HG02943 (cell line): ENCODE data around the gene SYNDIG1.

Experiments used
- ATAC-seq: cut with Tn5 transposase; IDR thresholded peaks from one replicate; pipeline ENCODE4 v1.9.1; 2021; ENCODE audit warnings: mild to moderate bottlenecking, low read depth, moderate library complexity; ENCODE audit not compliant: unreplicated experiment

Gene SYNDIG1

GRCh38 chr20:24445510-24446170, 23.8 kb upstream of the SYNDIG1 start:
- ATAC-seq: no peak

- ATAC-seq: no peak
These were observed 22.6 kb upstream of the SYNDIG1 start for GRCh38 chr20:24446811-24447210.

DNA sequence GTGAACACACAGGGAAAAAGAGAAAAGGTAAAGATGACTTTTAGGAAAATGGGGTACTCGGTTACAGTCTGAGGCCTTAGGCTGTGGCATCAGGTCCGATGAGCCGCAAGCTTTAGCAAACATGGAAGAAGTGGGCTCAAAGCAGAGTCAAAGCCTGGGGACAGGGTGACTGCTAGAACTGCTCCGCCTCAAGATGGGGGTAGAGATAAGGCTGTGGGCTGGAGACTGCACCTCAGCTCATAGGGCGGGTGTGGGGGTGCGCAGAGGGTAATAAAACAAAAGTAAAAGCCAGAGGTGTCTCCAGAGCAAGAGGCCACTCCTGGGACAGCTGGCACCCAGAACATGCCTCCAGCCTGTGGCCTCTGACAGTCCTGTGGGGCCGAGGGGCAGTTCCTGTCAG, 21.3 kb upstream of the SYNDIG1 start:
- no peak for ATAC-seq

DNA sequence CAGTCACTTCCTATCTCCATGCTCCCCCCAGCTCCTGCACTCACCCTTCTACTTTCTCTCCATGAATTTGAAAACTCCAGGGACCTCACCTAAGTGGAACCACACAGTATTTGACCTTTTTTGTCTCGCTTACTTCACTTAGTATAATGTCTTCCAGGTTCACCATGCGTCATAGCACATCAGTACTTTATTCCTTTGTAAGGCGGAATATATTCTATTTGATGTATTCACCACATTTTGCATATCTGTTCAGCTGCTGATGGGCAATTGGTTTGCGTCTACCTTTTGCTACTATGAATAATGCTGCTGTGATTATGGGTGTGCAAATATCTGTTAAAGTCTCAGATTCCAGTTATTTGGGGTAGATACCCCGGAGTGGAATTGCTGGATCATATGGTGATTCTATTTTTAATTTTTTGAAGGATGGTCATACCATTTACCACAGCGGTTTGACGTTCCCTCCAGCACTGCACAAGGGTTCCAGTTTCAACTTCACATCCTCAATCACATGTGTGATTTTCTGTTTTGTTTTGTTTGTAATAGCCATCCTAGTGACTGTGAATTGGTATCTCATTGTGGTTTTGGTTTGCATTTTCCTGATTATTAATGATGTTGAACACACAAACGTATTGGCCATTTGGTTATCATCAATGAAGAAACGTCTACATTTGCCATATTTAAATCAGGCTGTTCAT, 20.3 kb upstream of the SYNDIG1 start:
- ATAC-seq: no peak

DNA sequence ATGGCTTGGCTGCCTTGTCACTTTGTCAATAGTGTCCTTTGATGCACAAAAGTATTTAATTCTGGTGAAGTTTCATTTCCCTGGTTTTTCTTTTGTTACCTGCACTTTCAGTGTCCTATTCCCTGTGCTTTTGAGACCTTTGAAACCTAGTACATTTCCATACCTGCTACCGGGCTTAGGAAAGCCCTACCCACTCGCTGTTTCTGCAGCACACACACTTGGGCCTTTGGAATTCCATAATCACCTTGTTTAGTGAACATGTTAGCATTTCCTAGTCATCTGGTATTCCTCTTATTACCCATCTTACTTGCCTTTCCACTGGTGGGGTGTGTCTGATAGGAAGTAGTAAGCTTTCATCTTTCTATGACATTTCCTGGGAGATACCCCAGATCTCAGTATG, 19.3 kb upstream of the SYNDIG1 start:
- no peak for ATAC-seq

DNA sequence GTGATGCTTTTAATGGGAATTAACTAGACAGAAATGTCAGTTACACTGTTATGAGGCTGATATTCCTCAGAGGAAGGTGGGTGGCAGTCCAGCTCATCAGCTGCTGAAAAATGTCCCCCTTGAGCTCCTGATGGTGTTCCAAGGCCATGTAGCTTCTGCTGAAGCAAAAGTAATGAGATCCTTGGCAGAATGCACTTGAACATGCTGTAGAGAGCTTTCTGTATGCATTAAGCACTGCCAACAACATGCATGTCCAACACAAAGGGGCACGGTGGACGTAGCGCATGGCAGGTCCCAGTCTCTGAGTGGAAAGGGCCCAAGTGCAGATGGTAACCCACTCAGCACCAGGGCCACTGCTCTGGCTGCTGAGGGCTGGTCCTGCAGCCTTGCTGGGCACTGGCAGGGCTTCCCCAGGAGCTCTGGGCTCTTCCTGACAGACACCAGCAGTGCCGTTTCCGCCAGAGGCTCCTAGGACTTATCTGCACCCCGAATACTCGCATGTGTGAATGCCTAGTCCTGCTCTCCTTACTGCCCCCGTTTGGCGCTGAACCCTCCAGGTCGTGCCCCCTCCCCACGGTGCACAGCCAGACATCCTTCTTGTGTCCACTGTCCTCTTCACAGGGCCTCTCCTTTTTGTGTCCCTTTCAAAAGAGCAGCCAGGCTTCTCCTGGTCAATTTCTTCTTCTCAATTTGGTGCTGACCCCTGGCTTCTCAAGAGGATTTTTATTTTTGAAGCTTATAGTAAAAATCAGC, 18.6 kb upstream of the SYNDIG1 start:
- ATAC-seq: no peak

DNA sequence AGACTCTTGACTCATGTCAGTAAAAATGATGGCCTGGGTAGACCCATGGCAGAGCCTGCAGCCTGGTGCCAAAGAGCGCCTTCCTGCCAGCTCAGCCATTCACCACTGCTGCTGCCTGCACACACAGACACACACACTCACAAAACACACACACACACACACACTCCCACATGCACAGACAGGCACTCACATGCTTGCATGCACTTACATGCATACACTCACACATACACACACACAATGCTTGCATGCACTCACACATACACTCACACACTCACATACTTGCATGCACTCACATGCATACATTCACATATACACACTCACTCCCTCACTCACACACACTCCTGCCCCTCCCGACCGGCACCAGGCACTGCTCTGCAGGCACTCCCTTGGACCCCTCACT, 18.0 kb upstream of the SYNDIG1 start:
- ATAC-seq: no peak

GRCh38 chr20:24452016-24452415, 17.4 kb upstream of the SYNDIG1 start:
- no peak for ATAC-seq

- no peak for ATAC-seq
These were observed 16.8 kb upstream of the SYNDIG1 start for GRCh38 chr20:24452498-24453127.

- no peak for ATAC-seq
These were observed 15.6 kb upstream of the SYNDIG1 start for GRCh38 chr20:24453869-24454268.

DNA sequence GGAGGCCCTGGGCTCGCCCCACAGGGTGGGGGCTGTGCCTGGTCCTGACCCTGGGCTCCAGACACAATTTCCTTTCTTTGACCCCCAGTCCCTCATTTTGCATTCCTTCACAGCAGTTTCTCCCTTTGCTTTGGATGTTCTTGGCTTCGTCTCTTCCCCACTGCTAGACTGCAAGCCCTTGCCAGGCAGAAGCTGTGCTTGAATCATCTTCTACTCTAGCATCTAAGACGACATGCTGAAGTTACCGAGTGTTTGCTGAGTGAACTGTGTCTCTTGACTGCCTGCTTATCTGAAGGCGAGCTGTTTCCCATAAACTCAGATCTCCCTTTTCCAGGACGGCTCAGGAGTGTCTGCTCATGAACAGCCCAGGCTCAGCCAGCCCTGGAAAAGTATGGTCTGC, 14.3 kb upstream of the SYNDIG1 start:
- ATAC-seq: no peak

DNA sequence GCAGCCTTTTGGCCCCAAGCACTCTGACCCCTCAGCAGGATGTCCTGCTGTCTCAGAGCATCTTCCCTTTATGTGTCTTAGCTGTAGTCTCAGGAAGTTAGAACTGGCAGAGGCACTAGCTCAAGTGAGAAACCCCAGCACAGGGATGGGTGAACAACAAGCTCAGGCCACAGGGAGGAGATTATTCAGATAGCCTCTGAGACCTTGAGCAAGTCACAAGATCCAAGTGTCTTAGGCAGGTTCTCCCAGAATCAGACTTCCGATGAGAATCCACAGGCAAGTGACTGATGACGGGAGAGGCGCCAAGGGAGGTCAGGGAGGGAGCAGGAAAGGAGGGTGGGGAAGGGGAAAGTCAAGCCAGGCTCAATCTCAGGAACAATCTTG, 13.0 kb upstream of the SYNDIG1 start:
- no peak for ATAC-seq

- ATAC-seq: no peak
These were observed 11.0 kb upstream of the SYNDIG1 start for GRCh38 chr20:24458436-24458835.

GRCh38 chr20:24459733-24460132, 9.7 kb upstream of the SYNDIG1 start:
- no peak for ATAC-seq

DNA sequence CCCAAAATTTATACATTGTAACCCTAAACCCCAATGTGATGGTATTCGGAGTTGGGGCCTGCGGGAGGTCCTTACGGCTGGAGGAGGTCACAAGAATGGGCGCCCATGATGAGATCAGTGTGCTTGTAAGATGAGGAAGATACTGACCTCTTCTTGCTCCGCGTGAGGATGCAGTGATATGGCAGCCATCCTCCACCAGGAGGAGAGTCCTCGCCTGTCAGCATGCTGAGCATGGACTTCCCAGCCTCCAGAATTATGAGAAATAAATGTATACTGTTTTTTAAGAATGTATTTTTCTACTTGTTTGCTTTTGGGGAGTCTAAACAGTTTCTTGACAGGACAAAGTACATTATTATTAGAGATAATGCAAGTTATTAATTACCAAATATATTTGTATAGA, 8.7 kb upstream of the SYNDIG1 start:
- no peak for ATAC-seq

- ATAC-seq: no peak
These were observed 7.6 kb upstream of the SYNDIG1 start for GRCh38 chr20:24461848-24462247.

GRCh38 chr20:24462460-24463010, 6.9 kb upstream of the SYNDIG1 start:
- no peak for ATAC-seq

DNA sequence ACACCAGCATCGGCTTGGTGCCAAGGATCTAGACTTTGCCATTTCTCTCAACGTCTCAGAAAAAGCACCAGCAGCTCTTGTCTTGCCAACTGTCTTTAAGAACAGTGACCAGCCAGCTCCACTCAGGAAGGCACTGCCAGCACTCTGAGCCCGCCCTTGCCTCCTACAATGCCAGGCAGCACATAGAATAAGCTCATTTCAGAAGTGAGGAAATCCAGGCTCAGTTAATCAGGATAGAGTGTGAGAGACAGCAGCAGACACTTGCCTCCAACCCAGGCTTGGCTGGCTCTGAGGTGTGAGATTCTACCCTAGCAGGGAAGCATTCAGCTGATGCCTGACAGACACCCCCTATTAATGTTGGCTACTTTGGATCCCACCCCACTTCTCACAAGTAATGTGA, 4.3 kb upstream of the SYNDIG1 start:
- no peak for ATAC-seq

DNA sequence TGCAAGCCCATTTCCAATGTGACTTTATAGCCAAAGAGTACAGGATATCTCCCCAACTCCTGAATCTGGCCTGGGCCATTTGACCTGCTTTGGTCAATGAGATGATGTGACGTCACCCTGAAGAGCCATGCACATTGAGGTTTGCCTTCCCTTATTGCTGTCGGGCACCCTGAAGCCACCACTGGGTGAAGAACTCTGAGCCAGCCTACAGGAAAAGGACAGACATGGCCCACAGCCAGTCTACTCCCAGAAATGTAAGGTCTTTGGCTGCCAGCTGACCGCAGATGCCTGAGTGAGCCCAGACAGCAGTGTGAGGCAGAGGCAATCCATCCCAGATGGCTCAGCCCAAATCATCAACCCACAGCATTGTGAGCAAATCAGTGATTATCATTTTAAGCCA, 3.7 kb upstream of the SYNDIG1 start:
- ATAC-seq: no peak

DNA sequence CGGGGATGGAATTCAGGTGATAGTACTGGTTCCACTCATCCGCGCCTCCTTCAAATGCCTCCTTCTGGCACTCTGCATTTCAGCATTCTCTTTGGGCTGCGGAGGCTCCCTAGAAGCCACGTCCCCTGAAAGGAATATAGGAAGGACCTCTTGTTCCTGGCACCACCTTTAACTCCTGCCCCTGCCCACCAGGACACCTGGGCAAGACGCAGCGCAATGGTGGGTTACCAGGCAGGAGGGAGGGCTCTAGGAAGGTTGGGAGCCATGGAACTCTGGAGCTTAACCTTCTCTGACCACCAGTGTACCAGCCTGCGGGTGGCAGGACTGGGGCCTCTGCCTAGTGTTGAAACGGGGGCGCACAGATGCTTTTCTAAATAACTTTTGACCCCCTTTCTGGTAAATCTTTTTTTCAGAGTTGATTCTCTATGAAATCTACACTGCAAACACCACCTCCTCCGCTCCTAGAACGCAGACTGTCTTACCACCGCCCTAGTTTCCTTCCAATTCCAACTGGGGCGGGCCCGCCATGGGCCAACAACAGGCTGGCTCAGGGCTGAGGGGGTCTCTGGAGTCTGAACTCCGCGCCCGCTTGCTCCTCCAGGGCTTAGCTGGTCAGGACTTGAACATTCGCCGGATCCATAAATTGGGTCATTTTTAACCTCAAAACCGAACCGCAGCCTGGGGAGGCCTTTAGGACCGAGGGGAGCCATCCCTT, 871 bp upstream of the SYNDIG1 start:
- no peak for ATAC-seq
